ENCODE data around the gene CAPZB.

DNA sequence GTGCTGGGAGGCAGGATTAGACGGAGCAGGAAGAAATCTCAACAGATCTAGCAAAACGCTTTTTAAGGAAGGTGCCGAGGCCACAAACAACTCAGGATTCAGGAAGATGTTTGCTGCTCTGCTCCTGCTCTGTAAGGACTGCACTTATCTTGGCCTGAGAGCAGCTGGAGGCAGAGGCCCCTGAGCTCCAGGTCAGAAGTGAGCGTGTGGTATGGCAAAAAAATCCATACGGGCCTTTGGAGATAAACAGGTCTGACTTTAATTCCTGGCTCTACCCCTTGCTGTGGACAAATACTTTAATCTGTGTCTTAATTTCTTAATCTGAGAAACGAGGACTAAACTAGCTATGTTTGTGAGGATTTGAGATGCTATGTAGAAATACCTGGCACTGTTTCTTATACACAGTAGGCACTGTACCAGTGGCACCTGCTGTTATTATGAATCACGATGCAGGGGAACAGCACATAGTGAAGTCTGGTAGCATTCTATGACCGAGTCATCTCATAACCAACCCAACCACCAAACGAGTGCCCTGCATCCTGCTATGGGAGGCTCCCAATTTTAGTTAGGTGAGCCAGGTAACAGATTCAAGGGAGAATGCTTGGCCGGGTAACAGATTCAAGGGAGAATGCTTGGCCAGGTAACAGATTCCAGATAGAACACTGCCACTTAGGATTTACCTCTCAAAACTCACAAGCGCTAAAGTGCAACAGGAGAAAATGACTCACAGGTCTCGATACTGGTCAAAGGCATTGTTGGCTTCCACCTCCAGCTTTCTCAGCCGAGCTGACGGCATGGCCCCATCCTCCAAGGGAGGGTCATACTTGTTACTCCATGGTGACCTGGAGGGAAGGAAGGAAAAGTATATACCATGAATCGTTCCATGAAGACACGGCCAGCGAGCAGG is 107.3 kb downstream of the CAPZB start:
- TF ChIP-seq EZH2 (IDR thresholded peaks at IDR 0.05; ENCODE audit: insufficient read depth, poor library complexity, severe bottlenecking) (no peak), EZH2phosphoT487 (IDR thresholded peaks at IDR 0.05; ENCODE audit: insufficient read depth, low read depth) (no peak)
